HUES6 (cell line): Measurements from ENCODE around the gene RTRAF.

Experiments
- H3K27ac ChIP-seq: 2 replicates; pipeline ENCODE4 v1.7.0; 2013; ENCODE audit warnings: low read depth, mild to moderate bottlenecking, low read length, inconsistent platforms
- H3K27me3 ChIP-seq: 2 replicates; pipeline ENCODE4 v1.6.1; 2013; ENCODE audit warnings: low read length; ENCODE audit not compliant: control insufficient read depth, insufficient read depth
- H3K36me3 ChIP-seq: 2 replicates; pipeline ENCODE4 v1.6.1; 2013; ENCODE audit warnings: low read length; ENCODE audit not compliant: control insufficient read depth, insufficient read depth
- H3K4me1 ChIP-seq: 2 replicates; pipeline ENCODE4 v1.6.1; 2013; ENCODE audit warnings: low read length; ENCODE audit not compliant: control insufficient read depth, insufficient read depth
- H3K4me3 ChIP-seq: 2 replicates; pipeline ENCODE4 v1.5.1; 2013; ENCODE audit warnings: low read depth, low read length
- H3K9ac ChIP-seq: one replicate; pipeline ENCODE4 v1.6.1; 2013; ENCODE audit warnings: mild to moderate bottlenecking, low read length
- H3K9me3 ChIP-seq: 2 replicates; pipeline ENCODE4 v1.6.1; 2013; ENCODE audit warnings: low read depth, low read length; ENCODE audit not compliant: control insufficient read depth, insufficient read depth

Gene RTRAF

DNA sequence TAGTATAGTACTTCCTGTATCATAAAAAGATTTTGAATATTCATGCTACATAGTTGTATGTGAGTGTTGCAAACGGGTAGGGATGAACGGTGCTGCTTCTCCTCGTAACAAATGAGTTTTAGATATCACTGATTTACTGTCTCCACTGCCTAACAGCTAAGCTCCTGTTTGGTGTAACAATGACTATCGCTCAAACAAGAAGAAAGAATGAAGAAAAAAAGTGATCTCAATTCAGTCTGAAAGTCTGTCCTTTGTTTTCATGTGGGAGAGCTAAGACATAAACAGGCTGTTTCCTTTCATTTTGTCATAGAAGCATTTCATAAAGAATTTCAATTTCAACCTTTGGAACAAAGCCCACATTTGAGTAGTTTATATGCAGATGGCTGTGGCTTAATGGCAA, 26.1 kb upstream of the RTRAF start:
- H3K27ac ChIP-seq = no peak overlapping the region

DNA sequence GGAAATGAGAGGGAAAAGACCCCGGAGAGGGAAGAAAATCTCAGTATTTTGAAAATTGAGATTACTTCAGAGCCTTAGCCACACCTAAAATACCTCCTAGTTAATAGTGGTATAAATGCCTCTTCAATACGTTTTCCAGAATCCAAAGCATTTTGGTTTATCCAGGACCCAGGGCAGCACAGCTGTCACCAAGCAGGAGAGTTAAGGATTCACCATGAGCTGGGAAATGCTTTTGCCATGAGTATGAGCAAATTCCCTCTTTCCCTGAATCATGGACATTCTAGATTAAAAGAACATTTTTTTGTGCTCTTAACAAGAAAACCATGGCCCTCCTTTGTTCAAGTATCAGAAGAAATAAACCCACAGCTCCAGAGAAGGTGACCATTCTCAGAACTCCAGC, 21.8 kb upstream of the RTRAF start:
- H3K4me1 ChIP-seq = no peaks in the 10 kb centered on the region
- no peak overlapping the region for H3K27ac ChIP-seq
- no peak overlapping the region for H3K4me3 ChIP-seq
- no peaks in the 10 kb centered on the region for H3K36me3 ChIP-seq
- H3K9me3 ChIP-seq = no peaks in the 10 kb centered on the region
- H3K9ac ChIP-seq = no peak overlapping the region
- H3K27me3 ChIP-seq = no peaks in the 10 kb centered on the region

More for the DNA sequence above, 26.1 kb upstream of the RTRAF start:
- Histone ChIP-seq H3K4me3 (no peak overlapping the region), H3K9ac (no peak overlapping the region), H3K4me1 (no peaks in the 10 kb centered on the region), H3K27me3 (no peaks in the 10 kb centered on the region), H3K36me3 (no peaks in the 10 kb centered on the region), H3K9me3 (peaks cover 7% of the 10 kb centered on the region)

DNA sequence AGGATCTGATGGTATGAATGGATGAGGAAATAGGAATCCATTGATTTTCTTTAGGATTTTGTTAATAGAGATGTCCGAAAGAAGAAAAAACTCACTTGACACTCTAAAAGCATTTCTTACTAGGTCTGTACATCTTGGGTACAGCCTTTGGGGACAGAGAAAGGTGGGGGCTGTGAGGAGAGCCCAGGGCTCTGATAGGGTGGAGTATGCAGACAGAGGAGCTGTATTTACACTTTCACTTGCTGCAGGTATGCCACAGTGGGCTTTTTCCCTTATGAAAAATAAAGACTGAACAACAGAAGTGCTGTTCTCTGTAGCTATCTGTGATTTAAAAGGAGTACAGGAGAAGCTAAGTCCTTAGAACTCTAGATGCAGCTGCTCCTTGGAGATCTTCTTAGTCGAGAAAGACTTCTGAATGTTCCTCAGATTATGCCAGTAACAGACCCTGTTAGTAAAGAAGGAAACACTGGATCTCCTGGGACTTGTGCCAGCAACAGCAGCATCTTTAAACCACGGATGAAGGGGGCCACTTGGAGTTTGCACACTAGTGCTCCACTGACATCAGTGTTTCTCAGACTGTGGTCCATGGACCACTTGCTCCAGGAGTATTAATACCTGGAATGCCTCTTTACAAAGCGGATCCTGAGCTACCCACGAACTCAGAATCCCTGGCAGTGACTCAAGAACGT, 19.4 kb upstream of the RTRAF start:
- Histone ChIP-seq H3K9ac (no peak overlapping the region), H3K4me3 (no peak overlapping the region), H3K27me3 (no peaks in the 10 kb centered on the region), H3K27ac (no peak overlapping the region), H3K9me3 (no peaks in the 10 kb centered on the region), H3K36me3 (no peaks in the 10 kb centered on the region), H3K4me1 (no peaks in the 10 kb centered on the region)

DNA sequence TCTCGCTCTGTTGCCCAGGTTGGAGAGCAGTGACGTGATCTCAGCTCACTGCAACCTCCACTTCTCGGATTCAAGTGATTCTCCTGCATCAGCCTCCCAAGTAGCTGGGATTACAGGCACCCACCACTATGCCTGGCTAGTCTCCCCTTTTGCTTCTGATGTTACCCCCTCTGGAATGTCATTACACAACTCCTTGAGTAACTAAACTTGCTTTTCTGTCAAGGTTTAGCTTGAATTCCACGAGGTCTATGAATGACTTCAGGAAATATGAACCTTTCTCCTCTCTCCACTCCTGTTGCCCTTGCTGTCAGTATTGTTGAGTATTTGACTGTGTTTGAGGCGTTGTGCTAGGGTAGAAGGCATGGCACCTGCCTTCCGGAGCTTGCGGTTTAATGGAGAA, 16.8 kb upstream of the RTRAF start:
- Histone ChIP-seq H3K36me3 (no peaks in the 10 kb centered on the region), H3K27ac (no peak overlapping the region), H3K9ac (no peak overlapping the region), H3K4me1 (peaks cover 4% of the 10 kb centered on the region; the same call in 1 of the 2 replicates), H3K9me3 (no peaks in the 10 kb centered on the region), H3K4me3 (no peak overlapping the region), H3K27me3 (no peaks in the 10 kb centered on the region)

DNA sequence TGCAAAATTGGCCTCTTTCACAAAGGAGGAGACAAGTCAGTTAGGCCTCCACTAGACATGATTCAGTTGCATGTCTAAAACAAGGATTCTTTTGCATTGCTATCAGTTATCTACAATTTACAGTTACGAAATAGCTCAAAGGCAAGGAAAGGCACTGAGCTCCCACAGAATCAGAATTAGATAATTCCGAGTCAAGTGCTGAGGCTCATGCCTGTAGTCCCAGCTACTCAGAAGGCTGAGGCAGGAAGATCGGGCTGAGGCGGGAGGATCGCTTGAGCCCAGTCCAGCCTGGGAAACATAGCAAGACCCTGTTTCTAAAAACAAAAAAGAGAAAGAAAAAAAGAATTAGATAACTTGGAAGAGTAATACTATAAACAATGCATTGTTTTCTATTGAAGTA, 12.3 kb upstream of the RTRAF start:
- peaks cover 4% of the 10 kb centered on the region; the same call in 1 of the 2 replicates for H3K4me1 ChIP-seq
- no peak overlapping the region for H3K9ac ChIP-seq
- no peaks in the 10 kb centered on the region for H3K9me3 ChIP-seq
- no peaks in the 10 kb centered on the region for H3K36me3 ChIP-seq
- no peak overlapping the region for H3K4me3 ChIP-seq
- H3K27me3 ChIP-seq = no peaks in the 10 kb centered on the region
- no peak overlapping the region for H3K27ac ChIP-seq

DNA sequence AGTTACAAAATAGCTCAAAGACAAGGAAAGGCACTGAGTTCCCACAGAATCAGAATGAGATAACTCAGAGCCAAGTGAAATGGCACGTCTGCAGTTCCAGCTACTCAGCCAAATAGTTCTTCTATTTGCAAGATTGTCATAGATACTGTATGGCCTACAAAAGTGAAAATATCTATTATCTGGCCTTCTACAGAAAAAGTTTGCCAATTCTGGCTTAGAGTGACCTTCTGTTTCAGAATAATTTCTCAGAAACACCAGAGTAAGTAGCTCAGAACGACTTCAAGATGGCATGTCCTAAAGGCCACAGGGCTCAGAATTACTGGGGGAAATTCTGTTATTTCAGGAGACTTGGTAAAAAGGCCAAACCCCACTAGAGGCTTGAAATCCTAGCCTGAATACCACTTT, 10.7 kb upstream of the RTRAF start:
- Histone ChIP-seq H3K4me1 (peaks cover 4% of the 10 kb centered on the region; the same call in 1 of the 2 replicates), H3K9ac (no peak overlapping the region), H3K4me3 (no peak overlapping the region), H3K36me3 (no peaks in the 10 kb centered on the region), H3K27ac (no peak overlapping the region), H3K9me3 (0 out of 2 replicates have a peak, but pooled peaks cover 2% of the 10 kb centered on the region), H3K27me3 (no peaks in the 10 kb centered on the region)

DNA sequence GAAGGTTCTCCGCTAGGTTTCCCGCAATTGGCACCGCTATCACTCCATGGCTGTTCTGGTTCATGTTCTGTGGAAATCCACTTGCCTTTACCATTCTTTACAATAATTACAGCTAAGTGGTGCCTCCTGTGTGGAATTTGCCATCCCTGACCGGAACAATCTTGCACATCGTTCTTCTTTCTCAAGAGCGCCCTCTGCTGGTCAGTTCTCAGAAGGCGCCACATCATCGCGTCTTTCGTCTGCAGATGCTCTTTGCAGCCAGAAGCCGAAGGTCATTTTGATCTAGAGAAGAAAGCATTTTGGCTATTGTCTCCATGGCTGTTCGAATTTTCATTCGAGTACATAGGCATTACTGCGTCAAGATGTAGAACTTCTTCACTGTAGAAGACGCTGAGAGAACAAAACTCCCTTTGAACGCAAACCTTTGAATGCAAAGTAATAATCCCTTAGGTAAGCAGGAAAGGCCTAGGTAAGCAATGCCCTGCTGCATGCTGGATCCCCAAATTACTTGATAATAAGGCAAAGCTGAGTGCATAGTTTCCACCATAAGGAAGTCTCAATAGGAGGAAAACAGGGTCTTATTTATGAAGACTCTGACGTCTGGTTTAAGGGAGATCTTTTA, 10.1 kb upstream of the RTRAF start:
- Histone ChIP-seq H3K27ac (no peak overlapping the region), H3K9ac (no peak overlapping the region), H3K36me3 (no peaks in the 10 kb centered on the region), H3K27me3 (no peaks in the 10 kb centered on the region), H3K4me1 (peaks cover 4% of the 10 kb centered on the region; the same call in 1 of the 2 replicates), H3K9me3 (0 out of 2 replicates have a peak, but pooled peaks cover 3% of the 10 kb centered on the region), H3K4me3 (no peak overlapping the region)

DNA sequence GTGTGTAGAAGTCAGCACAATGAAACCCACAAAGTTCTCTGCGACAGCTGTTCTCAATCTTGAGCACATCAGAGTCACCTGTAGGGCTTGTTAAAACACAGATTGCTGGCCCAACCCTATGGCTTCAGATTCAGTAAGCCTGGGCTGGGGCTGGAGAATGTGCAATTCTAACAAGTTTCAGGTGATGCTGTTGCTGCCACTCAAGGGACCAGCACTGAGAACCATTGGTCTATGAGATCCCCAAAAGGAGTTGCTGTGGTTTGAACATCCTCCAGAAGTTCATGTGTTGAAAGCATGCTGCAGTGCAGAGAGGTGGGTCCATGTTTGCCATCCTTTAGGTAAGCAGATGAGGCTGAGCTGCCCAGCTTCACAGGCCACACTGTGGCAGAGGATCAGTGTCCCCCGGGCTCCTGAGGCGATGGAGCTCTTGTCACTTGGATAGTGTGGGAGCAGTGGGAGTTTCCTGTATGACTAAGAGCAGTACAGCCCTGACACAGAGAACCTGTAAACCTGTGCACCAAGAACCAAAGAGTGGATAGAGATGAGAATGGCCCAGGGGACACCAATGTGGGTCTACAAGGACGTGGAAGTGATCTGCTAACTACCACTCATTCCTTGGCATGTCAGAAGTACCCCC, 8.0 kb upstream of the RTRAF start:
- Histone ChIP-seq H3K9ac (no peak overlapping the region), H3K9me3 (0 out of 2 replicates have a peak, but pooled peaks cover 3% of the 10 kb centered on the region), H3K4me3 (no peak overlapping the region), H3K36me3 (no peaks in the 10 kb centered on the region), H3K4me1 (no peaks in the 10 kb centered on the region), H3K27me3 (no peaks in the 10 kb centered on the region), H3K27ac (no peak overlapping the region)

DNA sequence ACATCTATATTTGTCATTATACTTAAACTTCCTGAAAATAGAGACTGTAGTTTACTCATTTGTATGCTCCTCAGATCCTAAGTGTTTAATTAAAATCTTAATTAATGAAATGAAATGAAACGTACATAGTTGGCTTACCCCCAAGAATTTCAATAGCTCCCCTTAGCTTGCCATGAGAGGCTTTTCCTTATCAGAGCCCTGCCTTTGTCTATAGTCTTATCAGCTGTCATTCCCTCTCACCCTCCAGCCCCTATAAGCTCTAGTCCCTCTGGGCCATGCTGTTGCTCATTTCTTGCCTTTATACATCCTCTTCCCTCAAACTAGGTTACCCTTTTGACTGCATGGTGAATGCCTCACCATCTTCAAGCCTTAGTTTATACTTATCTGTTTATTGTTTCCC, 1.1 kb upstream of the RTRAF start:
- 0 out of 2 replicates have a peak, but pooled peaks cover 3% of the 10 kb centered on the region for H3K9me3 ChIP-seq
- peaks cover 23% of the 10 kb centered on the region for H3K36me3 ChIP-seq
- no peak overlapping the region for H3K9ac ChIP-seq
- H3K4me3 ChIP-seq = no peak overlapping the region
- H3K27ac ChIP-seq = no peak overlapping the region
- H3K27me3 ChIP-seq = no peaks in the 10 kb centered on the region
- no peaks in the 10 kb centered on the region for H3K4me1 ChIP-seq

DNA sequence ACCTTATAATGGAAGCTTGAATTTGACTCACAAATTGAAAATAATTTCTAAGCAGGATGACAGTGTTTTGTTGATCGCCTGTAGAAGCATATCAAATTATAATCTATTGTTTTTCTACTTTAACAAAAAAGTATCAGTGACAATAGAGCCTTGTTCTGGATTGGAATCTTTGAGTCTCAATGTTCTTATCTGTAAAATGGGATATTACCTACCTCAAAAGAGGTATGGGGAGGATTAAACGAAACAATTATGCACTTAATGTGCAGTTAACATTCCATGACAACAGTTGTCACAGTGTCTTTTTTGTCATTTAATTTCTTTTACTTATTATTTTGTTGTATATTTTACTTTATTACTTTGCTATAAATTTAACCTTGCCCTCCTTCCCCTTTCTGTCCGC, 1.1 kb downstream of the RTRAF start:
- Histone ChIP-seq H3K4me1 (no peaks in the 10 kb centered on the region), H3K27ac (no peak overlapping the region), H3K36me3 (peaks cover 46% of the 10 kb centered on the region), H3K27me3 (no peaks in the 10 kb centered on the region), H3K9me3 (no peaks in the 10 kb centered on the region), H3K4me3 (peak overlapping the region; percentile 98), H3K9ac (peak overlapping the region; percentile 89)

DNA sequence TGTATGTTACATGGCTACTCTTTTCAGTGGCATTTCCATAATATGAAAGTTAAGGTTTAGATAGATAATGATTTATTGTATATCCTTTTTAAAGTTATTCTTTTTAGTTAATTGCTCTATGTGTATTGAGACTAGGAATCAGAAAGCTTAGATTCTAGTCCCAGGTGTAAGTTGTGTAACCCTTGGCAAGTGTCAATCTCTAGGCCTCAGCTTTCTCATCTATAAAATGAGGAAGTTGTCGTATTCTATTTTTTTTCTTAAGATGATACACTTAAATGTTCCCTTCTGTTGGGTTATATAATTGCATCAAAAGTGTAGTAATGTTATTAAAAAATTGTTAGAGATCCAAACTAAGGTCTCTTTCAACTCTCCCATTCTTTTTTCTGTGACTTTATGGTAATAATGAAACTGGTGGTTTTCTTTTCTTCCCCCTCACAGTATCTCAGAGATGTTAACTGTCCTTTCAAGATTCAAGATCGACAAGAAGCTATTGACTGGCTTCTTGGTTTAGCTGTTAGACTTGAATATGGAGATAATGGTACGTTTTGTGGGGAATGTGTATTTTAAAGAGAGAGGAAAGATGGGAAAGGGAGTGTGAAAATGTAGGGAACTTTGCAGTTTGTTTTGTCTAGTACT, 4.1 kb downstream of the RTRAF start:
- Histone ChIP-seq H3K9ac (no peak overlapping the region), H3K36me3 (peaks cover 74% of the 10 kb centered on the region), H3K4me3 (no peak overlapping the region), H3K27me3 (no peaks in the 10 kb centered on the region), H3K4me1 (no peaks in the 10 kb centered on the region), H3K27ac (no peak overlapping the region), H3K9me3 (no peaks in the 10 kb centered on the region)
